Activated CD4-positive, alpha-beta memory T cell treated with anti-CD3 and anti-CD28 coated beads, Interleukin-2, amount 10 ng/mL, durations not matched to agents 7 days and 5 days (primary cell): Measurements from ENCODE around the gene TULP4. TPM values are rescaled to one million over a fixed set of nuclear protein-coding genes. Genes with fewer than 3 reads are reported as not detected.
"Not testable (repeated sequence)": the region's sequence is repeated elsewhere in the genome, so short reads cannot be mapped to it uniquely, and the experiment has no call there.

Experiments
- CTCF ChIA-PET: fragments of 350-600 bp; sonication (Branson Sonifier 250); formaldehyde crosslinking; loops from one replicate; lab custom pipeline; 2021; ENCODE audit warnings: antibody characterized with exemption, inconsistent platforms; lab: Charles Lee
- POLR2A ChIA-PET: fragments of 350-600 bp; sonication (Branson Sonifier 250); formaldehyde crosslinking; loops from one replicate; lab custom pipeline; 2021; ENCODE audit warnings: antibody characterized with exemption; lab: Charles Lee
- DNase-seq: peaks from one replicate; pipeline ENCODE4 v3.0.0-alpha.2; 2020
- H3K27ac Mint-ChIP-seq: one replicate; pipeline ENCODE4 v1.8.0; 2021; ENCODE audit warnings: mild to moderate bottlenecking, mixed read lengths
- H3K27me3 Mint-ChIP-seq: one replicate; pipeline ENCODE4 v1.8.0; 2021; ENCODE audit warnings: mixed read lengths
- H3K36me3 Mint-ChIP-seq: one replicate; pipeline ENCODE4 v1.8.0; 2021; ENCODE audit warnings: low read depth, mixed read lengths
- H3K4me1 Mint-ChIP-seq: one replicate; pipeline ENCODE4 v1.8.0; 2021; ENCODE audit warnings: mixed read lengths
- H3K4me3 Mint-ChIP-seq: one replicate; pipeline ENCODE4 v1.8.0; 2021; ENCODE audit warnings: mild to moderate bottlenecking, mixed read lengths
- H3K9me3 Mint-ChIP-seq: one replicate; pipeline ENCODE4 v1.8.0; 2021; ENCODE audit warnings: mixed read lengths
- total RNA-seq, 2 experiments: library from RNA; stranded (reverse); gene quantifications; one replicate each; pipeline ENCODE4 v1.2.3, GENCODE V29; 2021

The TULP4 gene
- total RNA-seq, 2 experiments from 2014 or later = 25.0 to 27.0 TPM

DNA sequence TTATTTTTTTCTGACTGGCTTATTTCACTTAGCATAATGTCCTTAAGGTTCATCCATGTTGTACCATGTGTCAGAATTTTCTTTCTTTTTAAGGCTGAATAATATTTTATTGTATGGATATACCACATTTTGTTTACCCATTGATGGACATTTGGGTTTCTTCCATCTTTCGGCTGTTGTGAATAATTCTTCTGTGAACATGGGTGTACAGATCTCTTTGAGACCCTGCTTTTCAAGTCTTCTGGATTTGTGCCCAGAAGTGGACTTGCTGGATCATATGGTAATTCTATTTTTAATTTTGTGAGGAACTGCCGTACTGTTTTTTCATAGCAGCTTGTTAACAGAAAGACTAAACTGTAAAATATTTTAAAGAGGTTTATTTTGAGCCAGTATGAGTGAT lies 153.0 kb downstream of the TULP4 start:
- DNase-seq = no peak
- Mint-ChIP-seq H3K9me3 (no peaks in the 10 kb centered on the region), H3K4me1 (no peaks in the 10 kb centered on the region), H3K4me3 (no peak overlapping the region), H3K27me3 (no peaks in the 10 kb centered on the region), H3K36me3 (peaks cover 2% of the 10 kb centered on the region), H3K27ac (no peak overlapping the region)
- ChIA-PET POLR2A (no interaction called here), CTCF (no interaction called here)

DNA sequence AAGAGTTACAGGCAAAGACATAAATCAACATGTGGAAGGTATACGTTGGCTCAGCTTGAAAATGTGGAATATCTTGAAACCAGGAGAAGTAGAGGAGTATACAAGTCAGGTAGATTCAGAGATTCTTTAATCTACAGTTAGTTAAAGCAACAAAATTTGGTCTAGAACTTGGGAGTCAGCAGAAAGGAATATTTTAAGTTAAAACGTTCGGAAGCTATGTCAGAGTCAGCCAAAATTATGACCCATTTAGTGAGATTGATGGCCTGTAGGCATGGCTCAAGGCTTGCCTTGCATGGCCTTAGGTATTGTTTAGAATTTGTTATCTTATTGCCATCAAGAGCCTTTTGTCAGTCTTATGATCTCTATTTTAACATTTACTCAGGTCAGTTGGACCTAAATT lies 153.5 kb downstream of the TULP4 start:
- POLR2A ChIA-PET = no interaction called here
- Mint-ChIP-seq H3K27ac (no peak overlapping the region), H3K4me3 (no peak overlapping the region), H3K36me3 (peaks cover 2% of the 10 kb centered on the region), H3K27me3 (no peaks in the 10 kb centered on the region), H3K9me3 (no peaks in the 10 kb centered on the region), H3K4me1 (no peaks in the 10 kb centered on the region)
- no peak for DNase-seq
- CTCF ChIA-PET = no interaction called here

DNA sequence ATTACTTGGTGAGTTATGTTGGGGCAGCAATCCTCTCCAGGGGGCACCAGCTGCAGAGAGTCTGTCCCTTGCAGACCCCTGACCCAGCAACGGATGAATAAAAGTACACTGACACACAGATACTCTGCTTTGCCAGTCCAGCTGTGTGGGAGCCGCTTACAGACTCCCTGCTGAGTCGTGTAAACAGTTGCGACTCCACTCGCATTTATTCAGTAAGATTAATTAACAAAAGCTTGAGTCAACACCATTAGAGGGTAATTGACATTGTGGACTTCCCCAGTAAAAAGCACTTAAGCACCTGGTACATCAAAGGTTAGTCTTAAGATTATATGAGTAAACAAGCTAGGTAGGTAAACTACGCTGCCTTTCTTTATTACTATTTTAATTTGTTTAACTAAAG lies 155.7 kb downstream of the TULP4 start:
- H3K36me3 Mint-ChIP-seq = no peaks in the 10 kb centered on the region
- DNase-seq = no peak
- ChIA-PET CTCF (interaction anchor here (1.6 kb wide), 1 partner anchor 247 kb away, joined by 6 read pairs; no protein-coding TSS in a partner anchor), POLR2A (no interaction called here)
- no peaks in the 10 kb centered on the region for H3K27me3 Mint-ChIP-seq
- H3K4me3 Mint-ChIP-seq = no peak overlapping the region
- no peak overlapping the region for H3K27ac Mint-ChIP-seq
- no peaks in the 10 kb centered on the region for H3K4me1 Mint-ChIP-seq
- H3K9me3 Mint-ChIP-seq = no peaks in the 10 kb centered on the region

DNA sequence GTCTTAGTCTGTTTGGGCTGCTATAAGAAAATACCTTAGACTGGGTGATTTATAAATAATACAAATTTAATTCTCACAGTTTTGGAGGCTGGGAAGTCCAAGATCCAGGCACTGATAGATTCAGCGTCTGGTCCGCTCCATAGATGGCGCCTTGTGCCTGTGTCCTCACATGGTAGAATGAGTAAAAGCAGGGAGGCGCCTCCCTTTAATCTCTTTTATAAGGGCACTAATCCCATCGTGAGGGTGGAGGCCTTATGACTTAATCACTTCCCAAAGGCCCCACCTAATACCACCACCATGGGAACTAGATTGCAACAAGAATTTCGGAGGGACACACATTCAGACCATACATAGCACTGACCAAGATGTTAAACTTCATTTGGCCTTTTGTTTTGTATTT lies 156.4 kb downstream of the TULP4 start:
- POLR2A ChIA-PET = no interaction called here
- Mint-ChIP-seq H3K4me1 (no peaks in the 10 kb centered on the region), H3K36me3 (no peaks in the 10 kb centered on the region), H3K27ac (no peak overlapping the region), H3K4me3 (no peak overlapping the region), H3K27me3 (no peaks in the 10 kb centered on the region), H3K9me3 (no peaks in the 10 kb centered on the region)
- no peak for DNase-seq
- CTCF ChIA-PET = no interaction called here

DNA sequence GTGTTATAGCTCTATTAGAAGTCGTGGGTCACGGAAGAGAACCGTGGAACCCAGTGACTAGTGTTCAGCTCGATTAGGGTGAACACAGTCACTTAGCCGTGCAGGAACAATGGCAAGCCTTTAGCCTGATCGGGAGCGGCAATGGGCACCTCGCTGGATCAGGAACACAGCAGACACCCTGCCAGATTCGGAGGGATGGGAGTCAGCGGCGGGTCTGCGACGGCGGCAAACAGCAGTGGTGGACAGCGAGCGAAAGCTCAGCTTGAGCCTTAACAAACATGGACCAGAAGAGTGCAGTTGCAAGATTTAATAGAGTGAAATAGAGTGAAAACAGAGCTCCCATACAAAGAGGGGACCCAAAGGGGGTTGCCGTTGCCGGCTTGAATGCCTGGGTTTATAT lies 157.8 kb downstream of the TULP4 start:
- CTCF ChIA-PET, H3K27ac Mint-ChIP-seq, H3K4me3 Mint-ChIP-seq, H3K36me3 Mint-ChIP-seq, POLR2A ChIA-PET, H3K4me1 Mint-ChIP-seq, H3K9me3 Mint-ChIP-seq, DNase-seq, H3K27me3 Mint-ChIP-seq: not testable (repeated sequence)

DNA sequence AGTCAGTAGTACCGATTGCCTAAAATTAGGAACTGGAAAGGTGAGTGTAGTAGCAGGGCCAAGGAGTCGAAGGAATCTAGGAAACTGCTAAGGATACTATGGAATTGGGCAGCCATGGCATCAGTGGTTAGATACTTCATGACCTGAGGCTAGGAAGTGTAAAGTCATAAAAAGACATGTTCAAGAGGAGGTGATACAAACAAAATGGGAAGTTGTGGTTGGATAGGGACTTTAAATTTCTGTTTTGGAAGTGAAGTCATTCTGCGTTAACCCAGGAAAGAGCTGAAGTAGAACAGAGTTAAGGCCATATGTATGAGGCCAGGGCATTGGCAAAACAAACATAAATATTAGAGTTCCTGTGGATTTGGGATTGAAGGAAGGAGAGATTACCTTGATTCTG lies 159.1 kb downstream of the TULP4 start:
- no peaks in the 10 kb centered on the region for H3K9me3 Mint-ChIP-seq
- ChIA-PET POLR2A (no interaction called here), CTCF (no interaction called here)
- no peak overlapping the region for H3K27ac Mint-ChIP-seq
- H3K27me3 Mint-ChIP-seq = no peaks in the 10 kb centered on the region
- no peaks in the 10 kb centered on the region for H3K36me3 Mint-ChIP-seq
- no peaks in the 10 kb centered on the region for H3K4me1 Mint-ChIP-seq
- no peak for DNase-seq
- H3K4me3 Mint-ChIP-seq = no peak overlapping the region

DNA sequence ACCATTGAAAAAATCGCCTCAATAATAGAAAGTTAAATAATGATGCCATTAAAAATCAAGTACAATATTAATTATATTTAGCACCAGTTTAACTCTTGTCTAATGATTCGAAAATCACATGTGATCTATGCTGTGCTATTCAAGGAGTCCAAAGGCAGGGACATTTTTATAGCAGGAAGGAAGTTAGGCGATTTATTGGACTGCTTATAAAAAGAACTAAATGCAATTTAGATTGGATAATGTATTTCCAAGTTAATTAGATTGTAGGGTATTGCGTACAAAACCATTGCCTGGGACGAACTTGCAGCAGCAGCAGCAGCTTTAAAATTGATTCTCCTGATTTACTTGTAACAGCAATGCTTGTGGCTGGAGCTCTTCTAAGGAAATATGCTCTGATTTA lies 160.2 kb downstream of the TULP4 start:
- Mint-ChIP-seq H3K4me3 (no peak overlapping the region), H3K36me3 (no peaks in the 10 kb centered on the region), H3K27me3 (no peaks in the 10 kb centered on the region), H3K4me1 (no peaks in the 10 kb centered on the region), H3K27ac (no peak overlapping the region), H3K9me3 (no peaks in the 10 kb centered on the region)
- CTCF ChIA-PET = interaction anchor here (0.7 kb wide), 1 partner anchor 46 kb away, joined by 3 read pairs; no protein-coding TSS in a partner anchor
- POLR2A ChIA-PET = no interaction called here
- no peak for DNase-seq

DNA sequence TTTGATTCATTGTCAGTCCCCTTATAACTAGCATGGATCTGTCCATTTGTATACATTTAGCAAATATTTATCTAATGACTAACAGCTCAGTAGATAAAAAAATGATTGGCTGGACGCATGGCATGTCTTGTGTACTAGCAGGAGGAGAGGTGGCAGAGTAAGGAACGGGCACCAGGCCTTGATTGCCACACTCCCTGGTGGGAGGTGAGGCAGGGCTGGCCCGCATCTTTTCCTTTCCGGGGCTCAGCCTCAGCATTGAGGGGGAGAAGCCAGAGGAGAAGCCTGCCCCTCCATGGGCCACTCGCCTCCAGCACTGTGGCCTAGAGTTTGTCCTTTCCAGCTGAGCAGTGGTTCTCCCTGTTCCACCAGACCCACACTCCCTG lies 162.7 kb downstream of the TULP4 start:
- DNase-seq = no peak
- Mint-ChIP-seq H3K4me3 (no peak overlapping the region), H3K27me3 (no peaks in the 10 kb centered on the region), H3K27ac (no peak overlapping the region), H3K9me3 (peaks cover 2% of the 10 kb centered on the region), H3K4me1 (no peaks in the 10 kb centered on the region), H3K36me3 (peaks cover 3% of the 10 kb centered on the region)
- ChIA-PET CTCF (no interaction called here), POLR2A (no interaction called here)

DNA sequence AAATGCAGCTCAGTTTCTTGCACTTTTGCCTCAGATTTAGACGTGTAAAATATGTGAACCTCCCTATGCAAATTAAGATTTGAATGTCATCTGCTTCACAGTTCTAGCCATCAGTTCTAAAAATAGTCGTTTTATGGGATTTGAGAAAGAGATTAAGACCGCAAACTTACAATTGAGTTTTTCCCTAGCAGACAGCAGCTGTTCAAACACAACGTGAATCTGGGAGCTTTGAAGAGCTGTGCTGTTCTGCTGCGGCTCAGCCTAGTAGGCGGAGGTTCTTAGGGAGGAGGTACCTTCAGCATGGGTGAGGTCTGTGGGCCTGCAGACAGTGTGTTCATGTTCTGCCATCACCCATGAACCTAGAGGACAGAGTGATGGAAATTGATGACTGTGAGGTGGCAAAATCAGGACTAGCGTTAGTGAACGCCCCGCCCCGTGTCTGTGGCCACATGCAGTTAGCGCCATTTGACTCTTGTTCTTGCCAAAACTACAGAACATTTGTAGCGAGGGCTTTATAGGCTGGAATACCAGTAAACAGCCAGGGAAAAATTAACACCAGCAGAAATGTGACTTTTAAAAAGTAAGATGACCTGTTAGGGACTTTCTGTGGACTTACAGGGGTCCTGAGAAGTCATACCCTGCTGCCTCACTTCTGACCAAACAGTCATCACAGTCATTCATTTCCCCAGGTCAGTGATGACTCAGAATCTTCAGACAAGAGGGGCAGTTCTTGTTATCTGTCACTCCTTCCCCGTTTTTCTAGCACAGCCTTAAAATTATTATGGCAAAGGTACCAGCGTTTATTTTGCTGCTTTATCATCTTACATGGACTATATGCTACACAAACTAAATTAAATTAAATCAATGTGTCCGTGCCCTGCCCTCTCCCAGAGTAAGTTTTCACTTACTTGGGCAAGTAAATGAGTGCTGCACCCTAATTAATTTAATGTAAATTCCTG lies 163.4 kb downstream of the TULP4 start:
- Mint-ChIP-seq H3K27me3 (no peaks in the 10 kb centered on the region), H3K36me3 (peaks cover 3% of the 10 kb centered on the region), H3K4me1 (no peaks in the 10 kb centered on the region), H3K27ac (no peak overlapping the region), H3K4me3 (no peak overlapping the region), H3K9me3 (peaks cover 2% of the 10 kb centered on the region)
- CTCF ChIA-PET = no interaction called here
- no peak for DNase-seq
- POLR2A ChIA-PET = no interaction called here

DNA sequence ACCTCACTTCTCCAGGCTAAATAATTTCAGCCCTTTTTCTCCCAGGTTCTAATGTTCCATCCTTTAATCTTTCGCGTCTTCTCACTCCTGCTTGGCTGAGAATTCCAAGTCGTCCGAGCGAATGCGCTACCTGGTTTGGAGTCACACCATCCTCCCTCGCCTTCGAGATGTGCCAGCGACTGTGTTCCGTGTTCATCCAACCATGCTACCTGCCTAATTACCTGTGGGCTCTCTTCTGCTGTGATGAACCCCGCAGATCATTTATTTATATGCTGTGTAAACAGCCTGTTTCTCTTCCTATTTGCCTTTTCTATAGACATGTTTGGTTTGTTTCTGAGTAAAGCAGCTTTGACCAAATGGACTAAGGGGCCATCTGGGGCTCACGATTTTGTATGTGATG lies 164.1 kb downstream of the TULP4 start:
- Mint-ChIP-seq H3K4me3 (no peak overlapping the region), H3K9me3 (peaks cover 2% of the 10 kb centered on the region), H3K36me3 (peaks cover 3% of the 10 kb centered on the region), H3K27ac (no peak overlapping the region), H3K4me1 (no peaks in the 10 kb centered on the region), H3K27me3 (no peaks in the 10 kb centered on the region)
- CTCF ChIA-PET = interaction anchor here (1.1 kb wide), 1 partner anchor 42 kb away, joined by 3 read pairs; no protein-coding TSS in a partner anchor
- DNase-seq = no peak
- POLR2A ChIA-PET = no interaction called here

DNA sequence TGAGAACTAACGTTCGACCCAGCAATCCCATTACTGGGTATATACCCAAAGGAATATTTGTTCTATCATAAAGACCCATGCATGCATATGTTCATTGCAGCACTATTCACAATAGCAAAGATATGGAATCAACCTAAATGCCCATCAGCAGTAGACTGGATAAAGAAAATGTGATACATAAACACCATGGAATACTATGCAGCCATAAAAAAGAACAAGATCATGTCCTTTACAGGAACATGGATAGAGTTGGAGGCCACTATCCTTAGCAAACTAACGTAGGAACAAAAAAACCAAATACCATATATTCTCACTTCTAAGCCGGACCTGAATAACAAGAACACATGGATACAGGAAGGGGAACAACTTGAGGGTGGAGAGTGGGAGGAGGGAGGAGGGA lies 165.5 kb downstream of the TULP4 start:
- POLR2A ChIA-PET, H3K4me1 Mint-ChIP-seq, DNase-seq, H3K4me3 Mint-ChIP-seq, H3K36me3 Mint-ChIP-seq, H3K27ac Mint-ChIP-seq, H3K9me3 Mint-ChIP-seq, H3K27me3 Mint-ChIP-seq, CTCF ChIA-PET: not testable (repeated sequence)

DNA sequence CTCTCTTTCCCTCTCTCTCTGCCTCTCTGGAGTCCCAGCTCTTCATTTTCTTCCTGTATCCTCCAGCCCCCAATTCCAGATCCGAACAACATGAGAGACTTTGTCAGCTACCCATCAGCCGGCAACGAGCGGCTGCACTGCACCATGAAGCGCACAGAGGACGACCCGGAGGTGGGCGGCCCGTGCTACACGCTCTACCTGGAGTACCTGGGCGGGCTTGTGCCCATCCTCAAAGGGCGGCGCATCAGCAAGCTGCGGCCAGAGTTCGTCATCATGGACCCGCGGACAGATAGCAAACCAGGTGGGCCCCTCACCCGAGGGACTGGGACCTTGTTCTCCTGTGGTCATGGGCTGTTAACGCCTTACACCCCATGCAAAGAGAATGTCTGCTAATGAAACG lies 168.7 kb downstream of the TULP4 start:
- H3K4me1 Mint-ChIP-seq = peaks cover 4% of the 10 kb centered on the region
- H3K4me3 Mint-ChIP-seq = no peak overlapping the region
- no peak for DNase-seq
- no peaks in the 10 kb centered on the region for H3K27me3 Mint-ChIP-seq
- H3K36me3 Mint-ChIP-seq = peaks cover 3% of the 10 kb centered on the region
- no peak overlapping the region for H3K27ac Mint-ChIP-seq
- H3K9me3 Mint-ChIP-seq = peaks cover 2% of the 10 kb centered on the region
- ChIA-PET CTCF (no interaction called here), POLR2A (no interaction called here)

DNA sequence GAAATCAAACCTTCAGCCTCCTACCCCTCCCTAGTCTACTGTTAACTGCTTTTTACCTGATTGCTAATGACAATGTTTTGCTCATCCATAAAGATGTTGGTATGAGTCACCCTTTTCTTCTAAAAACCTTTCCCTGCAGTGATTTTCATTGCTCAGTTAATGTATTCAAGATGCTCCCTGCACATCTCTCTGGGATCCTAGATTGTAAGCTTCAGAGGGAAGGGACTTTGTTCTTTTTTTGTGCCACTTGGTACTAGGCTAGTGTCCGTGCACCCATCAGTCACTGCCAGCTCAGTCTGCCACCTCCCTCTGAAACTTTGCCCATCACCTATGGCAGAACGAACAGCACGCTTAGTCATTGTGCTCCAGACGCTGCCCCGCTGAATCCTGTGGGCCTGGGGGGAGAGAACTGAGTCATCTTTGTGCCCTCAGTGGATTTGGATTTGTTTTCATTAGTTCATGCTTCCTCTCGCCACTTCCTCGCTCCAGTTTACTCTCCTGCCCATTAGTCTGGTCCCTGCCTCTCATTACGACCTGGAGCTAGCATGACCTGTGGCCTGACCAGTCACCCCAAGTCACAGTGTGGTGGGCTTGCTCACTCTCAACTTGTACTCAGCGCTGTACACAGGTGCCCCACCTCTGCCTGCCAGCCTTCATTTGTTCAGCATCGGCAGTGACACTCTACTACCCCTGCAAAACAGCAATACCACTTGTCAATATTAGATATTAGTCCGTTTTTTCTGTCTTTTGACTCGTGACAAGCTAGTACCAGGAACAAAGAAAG lies 169.6 kb downstream of the TULP4 start:
- DNase-seq = no peak
- POLR2A ChIA-PET = no interaction called here
- no peaks in the 10 kb centered on the region for H3K27me3 Mint-ChIP-seq
- CTCF ChIA-PET = no interaction called here
- H3K27ac Mint-ChIP-seq = no peak overlapping the region
- peaks cover 3% of the 10 kb centered on the region for H3K36me3 Mint-ChIP-seq
- peaks cover 2% of the 10 kb centered on the region for H3K9me3 Mint-ChIP-seq
- H3K4me3 Mint-ChIP-seq = no peak overlapping the region
- H3K4me1 Mint-ChIP-seq = peaks cover 4% of the 10 kb centered on the region
